Measurements from ENCODE around the gene B3GAT3. TPM values are rescaled to one million over a fixed set of nuclear protein-coding genes. Genes with fewer than 3 reads are reported as not detected.

Gene B3GAT3
- total RNA-seq, 1 donor from 2014 or later = 56.6 TPM

GRCh38 chr11:62566247-62566646 is 55.5 kb downstream of the B3GAT3 start:
- no peaks in the 10 kb centered on the region for H3K9me3 Mint-ChIP-seq
- peaks cover 12% of the 10 kb centered on the region for H3K4me1 Mint-ChIP-seq
- peak overlapping the region; percentile 51 for H3K27ac Mint-ChIP-seq
- no peak for TF ChIP-seq CTCF (IDR thresholded peaks at IDR 0.05)
- CTCF ChIA-PET = interaction anchor here (0.6 to 1.5 kb wide), 3 partner anchors 23 to 142 kb away, joined by 3 to 5 read pairs (median 5); no protein-coding TSS in a partner anchor
- peaks cover 79% of the 10 kb centered on the region for H3K36me3 Mint-ChIP-seq (ENCODE audit: low read depth)
- POLR2A ChIA-PET = interaction anchor here (0.7 to 1.7 kb wide), 4 partner anchors 8 to 274 kb away, joined by 3 to 6 read pairs (median 4); partner anchors contain the start of genes EEF1G and INTS5
- no peaks in the 10 kb centered on the region for H3K27me3 Mint-ChIP-seq
- ATAC-seq (ENCODE audit: low read depth) (no peak), DNase-seq (no peak)
- intact Hi-C loops (cut with micrococcal nuclease) = no loop called here
- no peak overlapping the region for H3K4me3 Mint-ChIP-seq

Other genes starting within 250 kb of the B3GAT3 start
- gene SCGB1A1, start 203.0 kb downstream of the B3GAT3 start, total RNA-seq = not detected in 2 replicates
- gene AHNAK, start 75.2 kb downstream of the B3GAT3 start, total RNA-seq = 246 and 248 TPM in 2 replicates
- gene EEF1G, start 48.1 kb downstream of the B3GAT3 start, total RNA-seq = 2,373 and 2,524 TPM in 2 replicates
- 27.8 and 30.9 TPM in 2 replicates for gene TUT1, start 30.5 kb downstream of the B3GAT3 start, total RNA-seq
- gene MTA2, start 20.1 kb downstream of the B3GAT3 start, total RNA-seq = 170 and 175 TPM in 2 replicates
- gene EML3, start 9.2 kb downstream of the B3GAT3 start, total RNA-seq = 115 and 128 TPM in 2 replicates
- 0.89 and 2.6 TPM in 2 replicates for gene ROM1, start 8.7 kb downstream of the B3GAT3 start, total RNA-seq
- gene GANAB, start 24.6 kb upstream of the B3GAT3 start, total RNA-seq = 187 and 189 TPM in 2 replicates
- 24.9 and 27.6 TPM in 2 replicates for gene INTS5, start 31.3 kb upstream of the B3GAT3 start, total RNA-seq
- 107 and 120 TPM in 2 replicates for gene C11orf98, start 43.2 kb upstream of the B3GAT3 start, total RNA-seq
- gene CSKMT, start 43.3 kb upstream of the B3GAT3 start, total RNA-seq = 50.5 and 52.1 TPM in 2 replicates
- gene UQCC3, start 49.7 kb upstream of the B3GAT3 start, total RNA-seq = 8.3 and 9.4 TPM in 2 replicates
- 19.1 and 24.9 TPM in 2 replicates for gene LBHD1, start 50.3 kb upstream of the B3GAT3 start, total RNA-seq
- 204 and 205 TPM in 2 replicates for gene UBXN1, start 57.1 kb upstream of the B3GAT3 start, total RNA-seq
- 0.13 and 0.17 TPM in 2 replicates for gene LRRN4CL, start 67.5 kb upstream of the B3GAT3 start, total RNA-seq
- gene BSCL2, start 85.4 kb upstream of the B3GAT3 start, total RNA-seq = 18.6 and 27.8 TPM in 2 replicates
- 1.8 and 2.7 TPM in 2 replicates for gene GNG3, start 85.7 kb upstream of the B3GAT3 start, total RNA-seq
- gene HNRNPUL2, start 105.5 kb upstream of the B3GAT3 start, total RNA-seq = 58.2 and 63.9 TPM in 2 replicates
- gene TTC9C, start 106.5 kb upstream of the B3GAT3 start, total RNA-seq = 35.5 and 44.0 TPM in 2 replicates
- 17.6 and 19.9 TPM in 2 replicates for gene ZBTB3, start 132.2 kb upstream of the B3GAT3 start, total RNA-seq
- gene POLR2G, start 139.6 kb upstream of the B3GAT3 start, total RNA-seq = 109 and 116 TPM in 2 replicates
- 32.9 and 38.6 TPM in 2 replicates for gene TAF6L, start 149.4 kb upstream of the B3GAT3 start, total RNA-seq
- gene TMEM179B, start 165.4 kb upstream of the B3GAT3 start, total RNA-seq = 34.9 and 47.7 TPM in 2 replicates
- 13.0 and 15.0 TPM in 2 replicates for gene TMEM223, start 170.0 kb upstream of the B3GAT3 start, total RNA-seq
- 89.1 and 91.6 TPM in 2 replicates for gene NXF1, start 183.5 kb upstream of the B3GAT3 start, total RNA-seq
- gene STX5, start 210.1 kb upstream of the B3GAT3 start, total RNA-seq = 58.4 and 71.5 TPM in 2 replicates
- gene TEX54, start 210.9 kb upstream of the B3GAT3 start, total RNA-seq = 0.55 TPM in 1 of 2 replicates, not detected in the other
- 95.9 and 124 TPM in 2 replicates for gene WDR74, start 217.6 kb upstream of the B3GAT3 start, total RNA-seq

Data from activated B cell treated with CpG ODN at 0.5 μM for 24 hours (primary cell).